ENCODE measurements around the gene ARSB.

- TF ChIP-seq, protein P1, sequence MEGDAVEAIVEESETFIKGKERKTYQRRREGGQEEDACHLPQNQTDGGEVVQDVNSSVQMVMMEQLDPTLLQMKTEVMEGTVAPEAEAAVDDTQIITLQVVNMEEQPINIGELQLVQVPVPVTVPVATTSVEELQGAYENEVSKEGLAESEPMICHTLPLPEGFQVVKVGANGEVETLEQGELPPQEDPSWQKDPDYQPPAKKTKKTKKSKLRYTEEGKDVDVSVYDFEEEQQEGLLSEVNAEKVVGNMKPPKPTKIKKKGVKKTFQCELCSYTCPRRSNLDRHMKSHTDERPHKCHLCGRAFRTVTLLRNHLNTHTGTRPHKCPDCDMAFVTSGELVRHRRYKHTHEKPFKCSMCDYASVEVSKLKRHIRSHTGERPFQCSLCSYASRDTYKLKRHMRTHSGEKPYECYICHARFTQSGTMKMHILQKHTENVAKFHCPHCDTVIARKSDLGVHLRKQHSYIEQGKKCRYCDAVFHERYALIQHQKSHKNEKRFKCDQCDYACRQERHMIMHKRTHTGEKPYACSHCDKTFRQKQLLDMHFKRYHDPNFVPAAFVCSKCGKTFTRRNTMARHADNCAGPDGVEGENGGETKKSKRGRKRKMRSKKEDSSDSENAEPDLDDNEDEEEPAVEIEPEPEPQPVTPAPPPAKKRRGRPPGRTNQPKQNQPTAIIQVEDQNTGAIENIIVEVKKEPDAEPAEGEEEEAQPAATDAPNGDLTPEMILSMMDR (IDR thresholded peaks at IDR 0.05): no peak
- no peak for TF ChIP-seq POLR2AphosphoS5 (IDR thresholded peaks at IDR 0.05)
- no peak for TF ChIP-seq POLR2A (IDR thresholded peaks at IDR 0.05)
- TF ChIP-seq EP300 (IDR thresholded peaks at IDR 0.05): no peak
These were observed 247.0 kb downstream of the ARSB start for GRCh38 chr5:78738104-78738503.

All from upper lobe of left lung (tissue), 4 donors.